DOHH2 (cell line): ENCODE results near the gene ZDHHC24.

Source experiments
- H3F3A ChIP-seq: fragments of 200-600 bp; sonication (generic), shearing (Covaris generic); 2 replicates; pipeline ENCODE4 v1.6.0; 2016; ENCODE audit warnings: antibody characterized with exemption, mild to moderate bottlenecking; ENCODE audit not compliant: control insufficient read depth, insufficient read depth
- H3K27ac ChIP-seq: fragments of 200-600 bp; sonication (generic); 2 replicates; pipeline ENCODE4 v1.5.1; 2014; ENCODE audit warnings: low read depth, mild to moderate bottlenecking, low read length, moderate library complexity
- H3K27me3 ChIP-seq: fragments of 200-600 bp; sonication (generic); 2 replicates; pipeline ENCODE4 v1.6.1; 2014; ENCODE audit warnings: mild to moderate bottlenecking, low read length, mixed read lengths; ENCODE audit not compliant: control insufficient read depth
- H3K36me3 ChIP-seq: fragments of 200-600 bp; sonication (generic); 2 replicates; pipeline ENCODE4 v1.6.1; 2014; ENCODE audit warnings: mild to moderate bottlenecking, low read length, moderate library complexity, mixed read lengths; ENCODE audit not compliant: control insufficient read depth
- H3K4me1 ChIP-seq: fragments of 200-600 bp; sonication (generic); 2 replicates; pipeline ENCODE4 v1.6.1; 2014; ENCODE audit warnings: mild to moderate bottlenecking, low read length, mixed read lengths; ENCODE audit not compliant: control insufficient read depth
- H3K4me2 ChIP-seq: fragments of 200-600 bp; sonication (generic); 2 replicates; pipeline ENCODE4 v1.6.0; 2014; ENCODE audit warnings: mild to moderate bottlenecking, low read length, moderate library complexity
- H3K4me3 ChIP-seq: fragments of 200-600 bp; sonication (generic); 2 replicates; pipeline ENCODE4 v1.5.1; 2014; ENCODE audit warnings: mild to moderate bottlenecking, low read length, mixed read lengths
- H3K79me2 ChIP-seq: fragments of 200-600 bp; sonication (generic); 2 replicates; pipeline ENCODE4 v1.6.1; 2014; ENCODE audit warnings: mild to moderate bottlenecking, low read length, mixed read lengths; ENCODE audit not compliant: control insufficient read depth
- H3K9me2 ChIP-seq: fragments of 200-600 bp; sonication (generic); replicated peaks from 2 replicates; pipeline ENCODE4 v1.6.1; 2014; ENCODE audit warnings: mild to moderate bottlenecking, low read length, mixed read lengths; ENCODE audit not compliant: control insufficient read depth
- H3K9me3 ChIP-seq: fragments of 200-600 bp; sonication (generic); 2 replicates; pipeline ENCODE4 v1.6.1; 2014; ENCODE audit warnings: antibody characterized with exemption, low read length, mixed read lengths; ENCODE audit not compliant: control insufficient read depth, insufficient read depth
- H4K20me1 ChIP-seq: fragments of 200-600 bp; sonication (generic); 2 replicates; pipeline ENCODE4 v1.6.0; 2014; ENCODE audit warnings: low read depth, mild to moderate bottlenecking, antibody characterized with exemption, low read length, moderate library complexity; ENCODE audit not compliant: control insufficient read depth, insufficient read depth
- CTCF ChIP-seq: fragments of 200-600 bp; sonication (generic); IDR thresholded peaks from one replicate; pipeline ENCODE4 v1.5.1; 2014; ENCODE audit warnings: antibody characterized with exemption, mild to moderate bottlenecking, low read depth, low read length; ENCODE audit not compliant: poor library complexity, severe bottlenecking
- EZH2phosphoT487 ChIP-seq: fragments of 200-600 bp; sonication (generic); IDR thresholded peaks from 2 replicates; pipeline ENCODE4 v1.6.1; 2017; ENCODE audit warnings: borderline replicate concordance, mild to moderate bottlenecking, antibody characterized with exemption, low read length, moderate library complexity, mixed read lengths

The ZDHHC24 gene

GRCh38 chr11:66479394-66480116 lies 66.3 kb downstream of the ZDHHC24 start:
- no peaks in the 10 kb centered on the region for H3K9me2 ChIP-seq
- H3K79me2 ChIP-seq = peaks cover 24% of the 10 kb centered on the region
- no peaks in the 10 kb centered on the region for H3K9me3 ChIP-seq
- TF ChIP-seq EZH2phosphoT487 (no peak), CTCF (no peak)
- no peaks in the 10 kb centered on the region for H3F3A ChIP-seq
- H3K4me1 ChIP-seq = peaks cover 14% of the 10 kb centered on the region
- H3K36me3 ChIP-seq = peaks cover 10% of the 10 kb centered on the region; the same call in 1 of the 2 replicates
- peaks cover 6% of the 10 kb centered on the region; the same call in 1 of the 2 replicates for H4K20me1 ChIP-seq
- H3K4me3 ChIP-seq = peak overlapping the region; percentile 82
- peak overlapping the region; percentile 45 for H3K27ac ChIP-seq
- no peaks in the 10 kb centered on the region for H3K27me3 ChIP-seq
- H3K4me2 ChIP-seq = peak overlapping the region; percentile 80

GRCh38 chr11:66478729-66479393 lies 67.0 kb downstream of the ZDHHC24 start:
- H3F3A ChIP-seq = no peaks in the 10 kb centered on the region
- H3K27me3 ChIP-seq = no peaks in the 10 kb centered on the region
- peaks cover 14% of the 10 kb centered on the region for H3K4me1 ChIP-seq
- H3K4me2 ChIP-seq = peak overlapping the region; percentile 80
- H3K9me3 ChIP-seq = no peaks in the 10 kb centered on the region
- TF ChIP-seq CTCF (peak; percentile 99), EZH2phosphoT487 (no peak)
- H3K36me3 ChIP-seq = peaks cover 7% of the 10 kb centered on the region; the same call in 1 of the 2 replicates
- peak overlapping the region; percentile 82 for H3K4me3 ChIP-seq
- peaks cover 6% of the 10 kb centered on the region; the same call in 1 of the 2 replicates for H4K20me1 ChIP-seq
- H3K27ac ChIP-seq = no peak overlapping the region
- peaks cover 24% of the 10 kb centered on the region for H3K79me2 ChIP-seq
- H3K9me2 ChIP-seq = no peaks in the 10 kb centered on the region

- Histone ChIP-seq H3F3A (no peaks in the 10 kb centered on the region), H3K27me3 (no peaks in the 10 kb centered on the region), H3K9me3 (no peaks in the 10 kb centered on the region), H4K20me1 (peaks cover 6% of the 10 kb centered on the region; the same call in 1 of the 2 replicates), H3K4me1 (peaks cover 14% of the 10 kb centered on the region), H3K27ac (no peak overlapping the region), H3K9me2 (no peaks in the 10 kb centered on the region), H3K79me2 (peaks cover 24% of the 10 kb centered on the region), H3K36me3 (peaks cover 3% of the 10 kb centered on the region; the same call in 1 of the 2 replicates), H3K4me2 (no peak overlapping the region), H3K4me3 (no peak overlapping the region)
- TF ChIP-seq EZH2phosphoT487 = no peak
- TF ChIP-seq CTCF = no peak
Measured at GRCh38 chr11:66477263-66478201, 68.3 kb downstream of the ZDHHC24 start.
